Stimulated activated CD4-positive, alpha-beta T cell treated with anti-CD3 and anti-CD28 coated beads, Interleukin-15, amount 100 ng/mL, for 1 hour (primary cell): Measurements from ENCODE around the gene PDPK1.
"Not testable (repeated sequence)": the region's sequence is repeated elsewhere in the genome, so short reads cannot be mapped to it uniquely, and the experiment has no call there.

Source experiments
- DNase-seq, 2 donors: peaks; one replicate each; pipeline ENCODE4 v3.0.0-alpha.2; 2020; ENCODE audit warnings: low read depth in 1 of 2, low spot score in 1 of 2

PDPK1 gene

GRCh38 chr16:2610781-2611498, 73.1 kb downstream of the PDPK1 start:
- DNase-seq = no peak

GRCh38 chr16:2611499-2611862, 73.7 kb downstream of the PDPK1 start:
- no peak for DNase-seq

GRCh38 chr16:2611877-2612276, 74.1 kb downstream of the PDPK1 start:
- DNase-seq = not testable (repeated sequence)

- not testable (repeated sequence) for DNase-seq
Observed at GRCh38 chr16:2613251-2613650, 75.4 kb downstream of the PDPK1 start.

- no peak for DNase-seq
Observed at GRCh38 chr16:2614761-2615191, 77.0 kb downstream of the PDPK1 start.

- DNase-seq = not testable (repeated sequence)
Observed at GRCh38 chr16:2618964-2619363, 81.1 kb downstream of the PDPK1 start.

GRCh38 chr16:2619628-2620027, 81.8 kb downstream of the PDPK1 start:
- DNase-seq = not testable (repeated sequence)

- DNase-seq = not testable (repeated sequence)
Observed at GRCh38 chr16:2620870-2621269, 83.0 kb downstream of the PDPK1 start.

- DNase-seq = not testable (repeated sequence)
Observed at GRCh38 chr16:2621395-2621794, 83.6 kb downstream of the PDPK1 start.

- DNase-seq = not testable (repeated sequence)
Observed at GRCh38 chr16:2627075-2627474, 89.3 kb downstream of the PDPK1 start.

GRCh38 chr16:2631203-2631602, 93.4 kb downstream of the PDPK1 start:
- DNase-seq = not testable (repeated sequence)

GRCh38 chr16:2632291-2632690, 94.5 kb downstream of the PDPK1 start:
- not testable (repeated sequence) for DNase-seq

- peak; percentile 24 to 28 for DNase-seq
Observed at GRCh38 chr16:2639071-2639721, 101.4 kb downstream of the PDPK1 start.

GRCh38 chr16:2639722-2640072, 101.9 kb downstream of the PDPK1 start:
- not testable (repeated sequence) for DNase-seq

GRCh38 chr16:2642561-2642960, 104.7 kb downstream of the PDPK1 start:
- not testable (repeated sequence) for DNase-seq

- DNase-seq = not testable (repeated sequence)
Observed at GRCh38 chr16:2644754-2645453, 107.1 kb downstream of the PDPK1 start.

GRCh38 chr16:2651268-2651871, 113.5 kb downstream of the PDPK1 start:
- not testable (repeated sequence) for DNase-seq
